ENCODE data around the gene CFAP58. TPM values are rescaled to one million over a fixed set of nuclear protein-coding genes. Genes with fewer than 3 reads are reported as not detected.

CFAP58 gene
- total and polyA plus RNA-seq, 2 donors (not counting 3 experiments of a cell fraction or from before 2014, with no cell fraction given): 0.07 to 0.29 TPM

GRCh38 chr10:104449391-104449790 is 95.8 kb downstream of the CFAP58 start:
- ChIA-PET CTCF (no interaction called here), POLR2A (no interaction called here)
- H3K4me3 ChIP-seq (replicated peaks in 1 of 3; ENCODE audit: insufficient read depth in 1 of 3, low read depth in 1 of 3, low read length in 3 of 3): no peak overlapping the region
- no peaks in the 10 kb centered on the region for H3K9me1 ChIP-seq (replicated peaks; ENCODE audit: control insufficient read depth, extremely low read depth, insufficient read depth, low read length)
- no peaks in the 10 kb centered on the region for H3K36me3 ChIP-seq (ENCODE audit: control insufficient read depth in 2 of 2, extremely low read depth in 1 of 2, insufficient read depth in 2 of 2, low read length in 2 of 2)
- BruUV-seq (replicated peaks): no TSS peak
- no peak overlapping the region for H2AFZ ChIP-seq (ENCODE audit: low read depth, low read length)
- intact Hi-C loops (cut with micrococcal nuclease) (no loop called here), dilution Hi-C loops (cut with MboI; ENCODE audit: extremely low pct_ligation_motif_present, low sequenced_read_pairs) (no loop called here)
- no peaks in the 10 kb centered on the region for H4K20me1 ChIP-seq (replicated peaks; ENCODE audit: control insufficient read depth, extremely low read depth, insufficient read depth, low read length)
- H3K4me2 ChIP-seq (ENCODE audit: insufficient read depth, low read length): no peak overlapping the region
- H3K79me2 ChIP-seq (ENCODE audit: control insufficient read depth, insufficient read depth, low read length): no peaks in the 10 kb centered on the region
- FAIRE-seq (no peak), DNase-seq (ENCODE audit: low read depth, low spot score) (no peak)
- no peak overlapping the region for H3K9ac ChIP-seq (replicated peaks; ENCODE audit: extremely low read depth, insufficient read depth, low read length)
- H3K9me3 ChIP-seq (replicated peaks; ENCODE audit: control insufficient read depth, insufficient read depth, low read length): no peaks in the 10 kb centered on the region
- no peaks in the 10 kb centered on the region for H3K27me3 ChIP-seq (ENCODE audit: control insufficient read depth in 2 of 2, insufficient read depth in 2 of 2, low read length in 2 of 2)
- no peak overlapping the region for H3K27ac ChIP-seq (ENCODE audit: insufficient read depth, low read depth, low read length)
- no peaks in the 10 kb centered on the region for H3K4me1 ChIP-seq (ENCODE audit: control insufficient read depth, extremely low read depth, insufficient read depth, low read length)
- TF ChIP-seq JUN (IDR thresholded peaks at IDR 0.05; ENCODE audit: borderline replicate concordance, insufficient read depth, insufficient read length, low read depth): no peak
- no peak for TF ChIP-seq GATA2 (IDR thresholded peaks at IDR 0.05; ENCODE audit: insufficient read depth, insufficient read length, low read depth, low read length)
- TF ChIP-seq POLR2AphosphoS5 (IDR thresholded peaks at IDR 0.05; ENCODE audit: insufficient read depth, low read depth, low read length): no peak
- TF ChIP-seq FOS (IDR thresholded peaks at IDR 0.05; ENCODE audit: borderline replicate concordance, insufficient read depth, low read length): no peak
- TF ChIP-seq CTCF (IDR thresholded peaks at IDR 0.05; ENCODE audit: extremely low read depth in 1 of 2, insufficient read depth in 1 of 2, low read depth in 1 of 2, low read length in 2 of 2): no peak
- TF ChIP-seq MYC (IDR thresholded peaks at IDR 0.05; ENCODE audit: low read depth, low read length): no peak
- no peak for TF ChIP-seq EZH2 (IDR thresholded peaks at IDR 0.05; ENCODE audit: borderline replicate concordance, low read depth, low read length, severe bottlenecking)
- no peak for TF ChIP-seq POLR2A (IDR thresholded peaks at IDR 0.05; ENCODE audit: low read depth, low read length)
- TF ChIP-seq MAX (IDR thresholded peaks at IDR 0.05; ENCODE audit: insufficient read depth, insufficient read length): no peak
